Ammon's horn (tissue), 1 donor: ENCODE results near the gene SLC17A5.
"Not testable (repeated sequence)": the region's sequence is repeated elsewhere in the genome, so short reads cannot be mapped to it uniquely, and the experiment has no call there.

Experiments
- DNase-seq: peaks from one replicate; pipeline ENCODE4 v3.0.0-alpha.2; 2016; ENCODE audit warnings: low spot score

Gene SLC17A5

GRCh38 chr6:73613806-73614536 is 39.8 kb downstream of the SLC17A5 start:
- no peak for DNase-seq

- no peak for DNase-seq
Measured at GRCh38 chr6:73612611-73613010, 41.2 kb downstream of the SLC17A5 start.

GRCh38 chr6:73610444-73611275 is 43.1 kb downstream of the SLC17A5 start:
- DNase-seq: peak; percentile 35

- DNase-seq: no peak
Measured at GRCh38 chr6:73608761-73609160, 45.0 kb downstream of the SLC17A5 start.

- DNase-seq: no peak
Measured at GRCh38 chr6:73606428-73606827, 47.4 kb downstream of the SLC17A5 start.

GRCh38 chr6:73604461-73604860 is 49.3 kb downstream of the SLC17A5 start:
- no peak for DNase-seq

- no peak for DNase-seq
Measured at GRCh38 chr6:73604020-73604419, 49.8 kb downstream of the SLC17A5 start.

GRCh38 chr6:73586416-73586974 is 67.3 kb downstream of the SLC17A5 start:
- DNase-seq: peak; percentile 34

- peak; percentile 85 for DNase-seq
Measured at GRCh38 chr6:73585566-73586415, 68.0 kb downstream of the SLC17A5 start.

GRCh38 chr6:73581293-73581692 is 72.5 kb downstream of the SLC17A5 start:
- no peak for DNase-seq

GRCh38 chr6:73580247-73581149 is 73.3 kb downstream of the SLC17A5 start:
- peak; percentile 91 for DNase-seq

- peak; percentile 50 for DNase-seq
Measured at GRCh38 chr6:73579851-73580246, 73.9 kb downstream of the SLC17A5 start.

- no peak for DNase-seq
Measured at GRCh38 chr6:73579389-73579788, 74.4 kb downstream of the SLC17A5 start.

GRCh38 chr6:73577676-73578075 is 76.1 kb downstream of the SLC17A5 start:
- DNase-seq: no peak

GRCh38 chr6:73572531-73572930 is 81.3 kb downstream of the SLC17A5 start:
- DNase-seq: not testable (repeated sequence)

- DNase-seq: not testable (repeated sequence)
Measured at GRCh38 chr6:73571218-73572181, 82.3 kb downstream of the SLC17A5 start.

GRCh38 chr6:73569121-73569520 is 84.7 kb downstream of the SLC17A5 start:
- DNase-seq: no peak

GRCh38 chr6:73566954-73567591 is 86.7 kb downstream of the SLC17A5 start:
- DNase-seq: no peak

- DNase-seq: not testable (repeated sequence)
Measured at GRCh38 chr6:73566486-73566871, 87.3 kb downstream of the SLC17A5 start.
